Activated CD8-positive, alpha-beta memory T cell treated with anti-CD3 and anti-CD28 coated beads, Interleukin-2, amount 50 U/mL, for 48 hours (primary cell): ENCODE measurements around the gene GPD1L.
"Not testable (repeated sequence)": the region's sequence is repeated elsewhere in the genome, so short reads cannot be mapped to it uniquely, and the experiment has no call there.

Experiments
- DNase-seq: peaks from one replicate; pipeline ENCODE4 v3.0.0-alpha.2; 2020

GPD1L gene

GRCh38 chr3:32106929-32107362, 526 bp downstream of the GPD1L start:
- peak; percentile 59 for DNase-seq

DNA sequence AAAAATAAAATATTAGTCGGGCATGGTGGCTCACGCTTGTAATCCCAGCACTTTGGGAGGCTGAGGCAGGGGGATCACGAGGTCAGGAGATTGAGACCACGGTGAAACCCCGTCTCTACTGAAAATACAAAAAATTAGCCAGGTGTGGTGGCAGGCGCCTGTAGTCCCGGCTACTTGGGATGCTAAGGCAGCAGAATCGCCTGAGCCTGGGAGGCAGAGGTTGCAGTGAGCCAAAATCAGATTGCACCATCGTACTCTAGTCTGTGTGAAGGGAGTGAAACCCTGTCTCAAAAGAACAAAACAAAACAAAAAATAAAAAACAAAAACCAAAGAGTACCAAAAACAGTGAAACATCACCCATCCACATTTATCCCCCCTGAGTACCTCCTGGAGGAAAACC, 1.8 kb downstream of the GPD1L start:
- not testable (repeated sequence) for DNase-seq

GRCh38 chr3:32109256-32109655, 2.8 kb downstream of the GPD1L start:
- DNase-seq = no peak

GRCh38 chr3:32110233-32110760, 3.9 kb downstream of the GPD1L start:
- DNase-seq = no peak

- no peak for DNase-seq
These were observed 5.1 kb downstream of the GPD1L start for GRCh38 chr3:32111560-32111959.

DNA sequence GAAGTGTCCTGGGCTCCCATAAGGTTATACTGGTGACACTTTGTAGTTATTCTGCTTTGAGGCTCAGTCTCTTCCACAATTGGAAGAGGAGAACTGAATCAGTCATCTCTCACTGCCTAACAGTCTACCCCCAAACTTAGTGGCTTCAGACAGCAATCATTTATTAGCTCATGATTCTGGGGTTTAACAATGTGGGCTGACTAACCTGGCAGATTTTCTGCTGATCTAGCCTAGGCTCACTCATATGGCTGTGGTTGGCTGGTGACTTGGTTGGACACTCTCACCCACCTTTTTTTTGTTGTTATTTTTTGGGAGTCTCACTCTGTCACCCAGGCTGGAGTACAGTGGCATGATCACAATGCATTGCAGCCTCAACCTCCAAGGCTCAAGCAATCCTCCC, 7.1 kb downstream of the GPD1L start:
- no peak for DNase-seq

GRCh38 chr3:32113981-32114545, 7.6 kb downstream of the GPD1L start:
- DNase-seq = no peak

GRCh38 chr3:32114546-32115386, 8.3 kb downstream of the GPD1L start:
- DNase-seq = peak; percentile 67

DNA sequence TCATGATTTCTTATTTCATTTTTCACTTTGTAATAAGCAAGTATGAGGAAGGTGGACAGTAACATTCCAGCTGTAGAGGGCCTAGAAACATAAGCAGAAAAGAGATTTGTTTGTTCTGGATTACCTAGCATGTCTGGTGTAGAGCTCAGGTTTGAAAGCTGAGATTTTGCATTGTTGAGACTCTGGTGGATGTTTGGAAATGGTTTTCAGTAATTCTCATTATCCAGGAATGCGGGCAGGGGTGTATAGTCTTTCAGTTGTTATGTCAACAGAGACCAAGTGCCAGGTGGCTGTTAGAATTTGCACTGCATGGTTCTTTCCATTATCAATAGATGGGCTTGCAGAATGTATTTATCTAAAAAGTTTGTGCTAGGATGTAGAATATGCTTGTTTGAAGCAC, 10.9 kb downstream of the GPD1L start:
- no peak for DNase-seq

GRCh38 chr3:32118215-32118614, 11.8 kb downstream of the GPD1L start:
- no peak for DNase-seq

GRCh38 chr3:32120471-32120870, 14.1 kb downstream of the GPD1L start:
- no peak for DNase-seq

DNA sequence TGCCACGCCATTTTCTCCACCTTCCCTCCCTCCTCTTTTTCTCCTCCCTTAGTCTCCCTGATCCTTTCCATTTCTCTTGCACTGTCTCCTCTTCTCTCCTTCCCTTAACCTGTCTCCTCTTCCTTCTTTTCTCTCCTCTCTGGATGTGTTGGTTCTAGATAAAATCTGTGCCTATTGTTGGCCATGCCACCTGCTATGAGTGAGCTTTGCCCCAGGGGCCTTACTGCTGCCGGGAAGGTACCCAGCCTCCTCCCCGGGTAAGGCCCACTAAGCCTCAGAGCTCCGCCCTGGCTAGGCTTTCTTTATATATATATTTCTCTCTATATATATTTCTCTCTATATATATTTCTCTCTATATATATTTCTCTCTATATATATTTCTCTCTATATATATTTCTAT, 14.7 kb downstream of the GPD1L start:
- no peak for DNase-seq

DNA sequence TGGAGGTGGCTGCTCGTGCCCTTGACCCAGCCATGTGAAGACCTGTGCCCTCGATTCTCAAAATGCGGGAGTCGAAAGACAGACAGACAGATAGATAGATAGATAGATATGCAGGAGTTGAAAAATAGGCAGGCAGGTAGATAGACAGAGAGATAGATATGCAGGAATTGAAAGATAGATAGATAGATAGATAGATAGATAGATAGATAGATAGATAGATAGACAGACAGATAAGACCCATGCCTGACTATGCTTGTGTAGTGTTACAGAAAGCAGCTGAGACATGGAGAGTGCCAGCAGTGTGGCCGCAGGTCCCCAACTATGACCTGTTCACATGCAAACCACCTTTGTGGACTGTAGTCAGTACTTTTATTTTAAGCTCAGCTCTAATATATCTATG, 17.2 kb downstream of the GPD1L start:
- DNase-seq = no peak

DNA sequence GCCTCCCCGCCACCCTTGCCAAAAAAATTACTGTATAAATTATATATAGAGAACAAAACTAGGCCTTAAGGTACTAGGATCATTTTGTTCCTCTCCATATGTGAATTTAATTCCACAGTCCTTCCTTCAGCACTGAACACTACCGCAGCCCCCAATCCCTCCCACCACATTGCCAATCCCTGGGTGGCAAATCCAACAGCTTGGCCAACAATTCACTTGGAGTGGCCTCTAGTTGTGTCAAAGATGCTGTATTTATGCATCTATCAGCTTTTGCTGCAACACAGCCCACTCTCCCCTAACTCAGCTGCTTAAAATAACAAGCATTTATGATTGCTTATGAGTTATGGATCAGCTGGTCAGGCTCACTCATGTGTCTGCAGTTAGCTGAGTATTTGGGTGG, 18.6 kb downstream of the GPD1L start:
- DNase-seq = no peak

DNA sequence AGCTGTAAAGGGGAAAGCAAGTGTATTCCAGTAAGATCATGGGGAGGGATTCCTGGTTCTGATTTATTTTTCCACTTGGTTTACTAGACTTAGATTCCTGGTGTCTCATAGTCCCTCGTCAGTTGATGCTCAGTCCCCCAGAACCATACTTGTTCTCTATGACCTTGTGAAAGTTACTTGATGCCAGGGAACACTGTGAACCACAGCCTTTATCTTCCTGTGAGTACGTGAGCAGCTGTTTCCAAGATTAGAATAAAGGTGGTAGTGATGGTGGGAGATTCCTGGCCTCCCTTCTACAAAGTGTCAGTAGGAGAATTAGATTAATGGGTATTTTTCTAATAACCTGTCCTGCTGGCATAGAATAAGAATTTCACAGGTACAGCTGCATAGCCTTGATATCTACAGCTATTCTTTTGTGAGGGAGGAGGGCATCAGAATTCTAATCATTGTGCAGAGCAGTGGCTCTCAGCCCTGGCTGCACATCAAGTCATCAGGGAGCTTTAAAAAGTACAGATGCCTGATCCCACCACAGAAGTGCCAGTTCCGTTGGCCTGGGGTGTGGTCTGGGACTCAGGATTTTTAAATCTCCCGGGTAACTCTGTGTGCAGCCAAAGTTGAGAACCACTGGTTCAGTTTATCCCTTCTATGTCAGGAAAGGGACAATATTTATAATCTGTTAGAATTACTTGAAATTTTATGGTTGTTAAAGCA, 20.0 kb downstream of the GPD1L start:
- DNase-seq = no peak

DNA sequence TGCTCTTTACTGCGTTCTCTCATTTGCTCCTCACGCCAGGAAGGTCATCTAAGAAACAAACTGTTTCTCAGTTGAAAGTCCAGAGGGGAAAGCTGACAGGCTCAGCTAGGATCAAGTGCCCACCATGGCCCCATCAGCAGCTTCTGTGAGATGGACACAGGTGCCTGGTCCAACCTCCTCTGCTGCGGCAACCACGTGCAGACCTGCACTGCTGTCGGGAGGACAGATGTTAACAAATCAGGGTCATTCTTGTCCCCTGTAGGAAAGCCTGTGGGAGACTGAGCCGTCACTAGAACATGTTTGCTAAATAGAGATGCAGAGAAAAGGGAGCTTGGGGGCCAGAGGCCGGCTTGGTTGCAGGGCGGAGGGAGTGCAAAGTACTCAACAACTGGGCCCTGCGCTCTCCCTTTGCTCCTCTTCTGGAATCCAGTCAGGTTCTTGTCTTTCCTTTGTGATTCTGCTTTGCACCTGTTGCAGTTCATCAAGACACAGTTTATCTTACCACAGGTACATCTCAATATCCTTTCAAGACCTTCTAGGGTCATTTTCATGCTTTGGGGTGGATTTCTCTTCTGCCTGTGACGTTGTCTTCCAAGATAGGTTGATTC, 20.9 kb downstream of the GPD1L start:
- DNase-seq = no peak

GRCh38 chr3:32128936-32129335, 22.5 kb downstream of the GPD1L start:
- DNase-seq = no peak

- no peak for DNase-seq
These were observed 23.4 kb downstream of the GPD1L start for GRCh38 chr3:32129832-32130231.

GRCh38 chr3:32132121-32132520, 25.7 kb downstream of the GPD1L start:
- DNase-seq = no peak

DNA sequence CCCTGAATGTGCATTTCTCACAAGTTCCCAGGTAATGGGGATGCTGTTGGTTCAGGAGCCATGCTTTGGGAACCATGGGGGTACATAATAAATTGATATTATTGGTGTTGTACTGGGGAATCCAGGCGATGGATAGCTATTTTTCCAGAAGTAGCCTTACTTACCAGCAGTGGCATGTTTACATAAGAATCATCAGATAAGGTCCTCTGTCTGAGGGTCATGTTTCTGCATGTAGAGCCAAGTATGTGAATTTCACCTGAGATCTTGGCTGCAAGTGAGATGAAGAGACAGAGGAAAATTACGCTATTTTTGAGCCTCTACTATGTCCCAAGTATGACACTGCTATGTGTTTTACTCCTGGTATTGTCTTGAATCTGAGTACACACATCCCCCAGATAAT, 26.3 kb downstream of the GPD1L start:
- DNase-seq = no peak

GRCh38 chr3:32136703-32137102, 30.3 kb downstream of the GPD1L start:
- no peak for DNase-seq

DNA sequence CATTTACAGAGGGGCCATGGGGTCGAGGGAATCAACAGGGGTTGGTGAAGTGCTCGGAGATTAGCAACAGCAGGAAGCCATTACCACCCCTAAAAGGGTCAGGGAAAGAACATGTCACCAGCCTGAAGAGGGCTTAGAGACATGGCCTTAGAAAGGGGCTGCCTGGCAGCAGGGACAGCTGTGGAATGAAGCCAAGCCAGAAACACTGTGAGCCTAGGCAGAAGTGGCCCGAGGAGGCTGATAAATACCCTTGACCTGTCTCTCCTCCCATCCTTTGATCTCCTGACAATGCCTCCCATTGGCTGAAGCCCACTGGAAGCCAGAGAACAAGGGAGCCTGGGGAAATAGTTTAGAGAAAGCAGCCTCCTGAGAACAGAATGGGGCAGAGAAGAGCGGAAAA, 31.4 kb downstream of the GPD1L start:
- DNase-seq = no peak

GRCh38 chr3:32138545-32139104, 32.2 kb downstream of the GPD1L start:
- no peak for DNase-seq
